Fibroblast of villous mesenchyme (primary cell): ENCODE results near the gene DDHD1. TPM values are rescaled to one million over a fixed set of nuclear protein-coding genes. Genes with fewer than 3 reads are reported as not detected.

Source experiments
- DNase-seq: peaks from one replicate; pipeline ENCODE4 v3.0.0-alpha.2; 2010; ENCODE audit warnings: low read depth
- H3K4me3 ChIP-seq: 2 replicates; pipeline ENCODE4 v1.5.1; 2011; ENCODE audit warnings: low read depth, mild to moderate bottlenecking, low read length
- CTCF ChIP-seq: IDR thresholded peaks from 2 replicates; pipeline ENCODE4 v1.5.1; 2012; ENCODE audit warnings: low read depth, mild to moderate bottlenecking, low read length; ENCODE audit not compliant: insufficient read depth
- total RNA-seq: library from RNA; depleted of rRNA; stranded (reverse); fragments of >200 nt; gene quantifications from 2 replicates; pipeline ENCODE4 v1.2.3, GENCODE V29; 2012

DDHD1 gene
- 41.9 and 42.7 TPM in 2 replicates for total RNA-seq

GRCh38 chr14:53152887-53153701, at the start of gene DDHD1:
TSS of gene DDHD1 (minus strand) at chr14:53153323. CDS start at chr14:53153098, 225 bp downstream.
- peak; percentile 73 for DNase-seq
- no peak for TF ChIP-seq CTCF
- peak within 1 kb of the TSS; percentile 86 for H3K4me3 ChIP-seq

- no peak overlapping the region for H3K4me3 ChIP-seq
- DNase-seq, result no peak
- no peak for TF ChIP-seq CTCF
Measured at GRCh38 chr14:53195949-53196348, 42.8 kb upstream of the DDHD1 start.

- peak; percentile 59 for DNase-seq
- no peak overlapping the region for H3K4me3 ChIP-seq
- TF ChIP-seq CTCF, result no peak
Measured at GRCh38 chr14:53193193-53193592, 40.1 kb upstream of the DDHD1 start.

- H3K4me3 ChIP-seq, result no peak overlapping the region
- no peak for DNase-seq
- no peak for TF ChIP-seq CTCF
Measured at GRCh38 chr14:53192052-53192760, 39.1 kb upstream of the DDHD1 start.

GRCh38 chr14:53190938-53191337, 37.8 kb upstream of the DDHD1 start:
- TF ChIP-seq CTCF, result no peak
- H3K4me3 ChIP-seq, result no peak overlapping the region
- DNase-seq, result peak; percentile 46

- H3K4me3 ChIP-seq, result no peak overlapping the region
- DNase-seq, result no peak
- no peak for TF ChIP-seq CTCF
Measured at GRCh38 chr14:53187921-53188463, 34.9 kb upstream of the DDHD1 start.
